SH-SY5Y (cell line): ENCODE measurements around the gene SRRM3.

Source experiments
- GATA2 ChIP-seq: IDR thresholded peaks from 2 replicates; pipeline ENCODE4 v1.6.1; 2011; ENCODE audit warnings: mild to moderate bottlenecking, low read depth, low read length
- GATA3 ChIP-seq: IDR thresholded peaks from 2 replicates; pipeline ENCODE4 v1.6.1; 2011; ENCODE audit warnings: low read depth, mild to moderate bottlenecking, low read length, moderate library complexity

- no peak for TF ChIP-seq GATA2
- TF ChIP-seq GATA3 = no peak
These were observed 3.5 kb upstream of the SRRM3 start for GRCh38 chr7:76198202-76198601.
